Gastrocnemius medialis (tissue), 4 donors: ENCODE results near the gene EDEM3. TPM values are rescaled to one million over a fixed set of nuclear protein-coding genes. Genes with fewer than 3 reads are reported as not detected.
A peak's percentile ranks its signal among the peaks of the same experiment; 100 is the strongest.

Experiments used
- ATAC-seq, 2 donors: fragments of 150-250 bp; one replicate each; pipeline ENCODE4 v1.9.1; 2016
- DNase-seq, 2 donors: peaks; one replicate each; pipeline ENCODE4 v3.0.0-alpha.2; 2019
- H3K27ac ChIP-seq, 4 donors: fragments of 200-600 bp; sonication (generic); 1 replicate in 1 of 4; 2 replicates in 3 of 4; pipeline ENCODE4 v1.5.1; 2016 to 2018; ENCODE audit warnings: mild to moderate bottlenecking in 2 of 4, moderate library complexity in 1 of 4
- H3K27me3 ChIP-seq, 3 donors: fragments of 200-600 bp; sonication (generic) in 2 of 3; 1 replicate in 1 of 3; 2 replicates in 2 of 3; pipeline versions ENCODE4 v1.5.1 to v1.6.0; 2016 to 2019; ENCODE audit warnings: mild to moderate bottlenecking in 1 of 3, moderate library complexity in 1 of 3
- H3K36me3 ChIP-seq, 2 donors: fragments of 200-600 bp; sonication (generic) in 1 of 2; one replicate each; pipeline ENCODE4 v1.5.1; 2017 to 2018
- H3K4me1 ChIP-seq, 2 donors: fragments of 200-600 bp; sonication (generic) in 1 of 2; one replicate each; pipeline ENCODE4 v1.5.1; 2016 to 2017; ENCODE audit warnings: mild to moderate bottlenecking in 2 of 2
- H3K4me3 ChIP-seq, 4 donors: fragments of 200-600 bp; sonication (generic) in 3 of 4; 1 replicate in 1 of 4; 2 replicates in 3 of 4; pipeline ENCODE4 v1.5.1; 2016 to 2019; ENCODE audit warnings: mild to moderate bottlenecking in 2 of 4
- H3K9me3 ChIP-seq, 3 donors: fragments of 200-600 bp; sonication (generic) in 2 of 3; 1 replicate in 1 of 3; 2 replicates in 2 of 3; pipeline ENCODE4 v1.5.1; 2016 to 2019
- CTCF ChIP-seq, 5 experiments: fragments of 450-650 bp in 3 of 5; fragments of 200-600 bp in 2 of 5; sonication (generic) in 2 of 5; IDR thresholded peaks in 4 of 5; conservative IDR thresholded peaks in 1 of 5; 1 replicate in 4 of 5; 2 replicates in 1 of 5; pipeline ENCODE4 v1.5.1; 2016 to 2019; ENCODE audit warnings: antibody characterized with exemption in 5 of 5, mild to moderate bottlenecking in 3 of 5, moderate library complexity in 3 of 5
- POLR2A ChIP-seq, 2 donors: fragments of 450-650 bp; IDR thresholded peaks; one replicate each; pipeline ENCODE4 v1.6.1; 2017; ENCODE audit warnings: antibody characterized with exemption in 2 of 2, mild to moderate bottlenecking in 2 of 2, moderate library complexity in 2 of 2
- in situ Hi-C, 4 donors: fragments of 200-750 bp; cut with MboI; loops; one replicate each; pipeline versions ENCODE4 v1.15.0 to v1.8.0; 2017; ENCODE audit warnings: low sequenced_read_pairs in 4 of 4
- intact Hi-C: fragments of 100-400 bp; cut with DNase I; formaldehyde crosslinking; loops from one replicate; pipeline ENCODE4 v1.15.1; 2023; ENCODE audit warnings: low total_unique reads
- total RNA-seq, 4 donors: library from RNA; depleted of rRNA; stranded (reverse); fragments of >200 nt; gene quantifications; one replicate each; pipeline versions ENCODE4 v1.1.0 to v1.2.3, GENCODE V29; 2016

Gene EDEM3
- total RNA-seq, 4 donors from 2014 or later: 18.1 to 51.1 (median 31.9) TPM

GRCh38 chr1:184658055-184658454 is 96.6 kb downstream of the EDEM3 start:
- Histone ChIP-seq H3K4me3 (no peak overlapping the region), H3K36me3 (no peaks in the 10 kb centered on the region), H3K27me3 (no peaks in the 10 kb centered on the region), H3K27ac (no peak overlapping the region), H3K9me3 (no peaks in the 10 kb centered on the region), H3K4me1 (peaks cover 4 to 9% of the 10 kb centered on the region in 2 donors)
- in situ Hi-C loops: loop anchor here in 1 of 4 donors (25.0 kb wide), 2 partner anchors 171 to 271 kb away; partner anchors contain the start of gene C1orf21
- DNase-seq (no peak), ATAC-seq (no peak)
- TF ChIP-seq CTCF (IDR thresholded peaks at IDR 0.05 in 4 of 5, conservative IDR thresholded peaks at IDR 0.05 in 1 of 5) (no peak), POLR2A (IDR thresholded peaks at IDR 0.05) (no peak)
- intact Hi-C loops: no loop called here

- H3K27ac ChIP-seq: no peak overlapping the region
- TF ChIP-seq POLR2A (IDR thresholded peaks at IDR 0.05) (no peak), CTCF (IDR thresholded peaks at IDR 0.05 in 4 of 5, conservative IDR thresholded peaks at IDR 0.05 in 1 of 5) (no peak)
- intact Hi-C loops (no loop called here), in situ Hi-C loops (loop anchor here in 1 of 4 donors (25.0 kb wide), 2 partner anchors 169 to 269 kb away; partner anchors contain the start of gene C1orf21)
- H3K27me3 ChIP-seq: no peaks in the 10 kb centered on the region
- DNase-seq (no peak), ATAC-seq (no peak)
- H3K4me1 ChIP-seq: peaks cover 4% of the 10 kb centered on the region in 2 donors
- H3K4me3 ChIP-seq: no peak overlapping the region
- no peaks in the 10 kb centered on the region for H3K36me3 ChIP-seq
- no peaks in the 10 kb centered on the region for H3K9me3 ChIP-seq
Observed at GRCh38 chr1:184656221-184656620, 98.4 kb downstream of the EDEM3 start.

GRCh38 chr1:184655185-184655584 is 99.5 kb downstream of the EDEM3 start:
- intact Hi-C loops: no loop called here
- no peak overlapping the region for H3K27ac ChIP-seq
- TF ChIP-seq CTCF (IDR thresholded peaks at IDR 0.05 in 4 of 5, conservative IDR thresholded peaks at IDR 0.05 in 1 of 5) (no peak), POLR2A (IDR thresholded peaks at IDR 0.05) (no peak)
- no peaks in the 10 kb centered on the region for H3K36me3 ChIP-seq
- H3K4me1 ChIP-seq: peaks cover 4% of the 10 kb centered on the region in 2 donors
- no peak for ATAC-seq
- H3K9me3 ChIP-seq: no peaks in the 10 kb centered on the region
- no peak for DNase-seq
- H3K4me3 ChIP-seq: no peak overlapping the region
- in situ Hi-C loops: loop anchor here in 1 of 4 donors (25.0 kb wide), 2 partner anchors 168 to 268 kb away; partner anchors contain the start of gene C1orf21
- H3K27me3 ChIP-seq: no peaks in the 10 kb centered on the region

GRCh38 chr1:184650177-184650866 is 104.3 kb downstream of the EDEM3 start:
- H3K4me3 ChIP-seq: no peak overlapping the region
- no peaks in the 10 kb centered on the region for H3K36me3 ChIP-seq
- peak overlapping the region; percentile 72 to 83 (median 74) for H3K27ac ChIP-seq
- no peaks in the 10 kb centered on the region for H3K27me3 ChIP-seq
- TF ChIP-seq CTCF (IDR thresholded peaks at IDR 0.05 in 4 of 5, conservative IDR thresholded peaks at IDR 0.05 in 1 of 5) (no peak), POLR2A (IDR thresholded peaks at IDR 0.05) (no peak)
- DNase-seq (no peak), ATAC-seq (no peak)
- H3K9me3 ChIP-seq: no peaks in the 10 kb centered on the region
- H3K4me1 ChIP-seq: peaks cover 21% of the 10 kb centered on the region in 2 donors
- in situ Hi-C loops (loop anchor here in 1 of 4 donors (25.0 kb wide), 2 partner anchors 163 to 263 kb away; partner anchors contain the start of gene C1orf21), intact Hi-C loops (no loop called here)
